HepG2 (cell line): ENCODE results near the gene MLN. TPM values are rescaled to one million over a fixed set of nuclear protein-coding genes. Genes with fewer than 3 reads are reported as not detected.

Experiments used
- GFI1 ChIP-seq: sonication (generic); formaldehyde crosslinking; IDR thresholded peaks from 2 replicates; pipeline ENCODE4 v1.5.0; 2020; ENCODE audit warnings: missing genetic modification reagents, mild to moderate bottlenecking, borderline replicate concordance
- KAT7 ChIP-seq: IDR thresholded peaks from 2 replicates; pipeline ENCODE4 v1.6.1; 2018; ENCODE audit warnings: borderline replicate concordance, missing compliant biosample characterization
- TOPORS ChIP-seq: sonication (generic); formaldehyde crosslinking; IDR thresholded peaks from 2 replicates; pipeline ENCODE4 v1.8.0; 2023; ENCODE audit warnings: mild to moderate bottlenecking, missing genetic modification reagents
- ZNF768 ChIP-seq: sonication (generic); formaldehyde crosslinking; IDR thresholded peaks from 2 replicates; pipeline ENCODE4 v1.4.0; 2020; ENCODE audit warnings: missing genetic modification reagents
- ZNF770 ChIP-seq: sonication (generic); formaldehyde crosslinking; IDR thresholded peaks from 2 replicates; pipeline ENCODE4 v1.5.0; 2020; ENCODE audit warnings: mild to moderate bottlenecking, missing genetic modification reagents
- ZSCAN31 ChIP-seq: sonication (generic); formaldehyde crosslinking; IDR thresholded peaks from 2 replicates; pipeline ENCODE4 v1.5.0; 2020; ENCODE audit warnings: low read depth, mild to moderate bottlenecking, missing genetic modification reagents
- polyA plus RNA-seq, 8 experiments: library from polyadenylated mRNA; depleted of rRNA in 3 of 8; stranded (reverse) in 7 of 8; unstranded in 1 of 8; fragments of >200 nt; fragmentation: Illumina TruSeq in 4 of 8; extraction: Trizol in 4 of 8; gene quantifications; 2 replicates each; pipeline versions ENCODE4 v1.2.1 to v1.2.3, GENCODE V29; 2011 to 2016; ENCODE audit warnings: low read depth in 4 of 8, missing spikeins in 1 of 8, mixed read lengths in 1 of 8; ENCODE audit not compliant: insufficient read depth in 1 of 8
- total RNA-seq, 5 experiments: library from RNA; depleted of rRNA; stranded (reverse); fragments of >200 nt; fragmentation: Illumina TruSeq; extraction: Trizol; gene quantifications; 2 replicates each; pipeline ENCODE4 v1.2.3, GENCODE V29; 2016; ENCODE audit warnings: low read depth in 1 of 5
- TF ChIP-seq, protein P1 (sequence below): IDR thresholded peaks from 2 replicates; pipeline ENCODE4 v1.4.0; 2020; ENCODE audit warnings: mild to moderate bottlenecking, missing genetic modification reagents

MLN gene
- total and polyA plus RNA-seq, 2 of the 13 experiments (the other 11 are each of a cell fraction or from before 2014, with no cell fraction given): not detected

DNA sequence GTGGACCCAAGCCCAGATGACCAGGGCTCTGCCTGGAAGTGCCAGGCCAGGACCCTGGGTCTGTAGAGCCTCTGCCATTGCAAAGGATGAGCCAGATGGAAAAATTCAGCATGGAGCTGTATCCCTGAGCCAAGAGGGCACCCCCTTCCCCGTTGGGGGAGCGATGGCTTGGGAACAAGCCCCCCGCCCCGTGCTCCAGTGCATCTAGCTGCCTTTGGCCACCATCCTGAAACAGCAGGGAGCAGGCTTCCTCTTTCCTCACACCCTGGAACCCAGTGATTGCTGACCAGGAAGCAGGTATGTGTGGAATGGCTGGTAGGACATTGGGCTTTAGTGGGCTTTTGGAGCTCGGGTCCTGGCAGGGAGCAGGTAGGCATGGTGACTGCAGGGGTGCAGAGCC lies 2.2 kb downstream of the MLN start (continued):
- TF ChIP-seq ZNF770 (CRISPR knock-in tag): no peak
- no peak for TF ChIP-seq ZNF768 (CRISPR knock-in tag)
- no peak for TF ChIP-seq TOPORS (CRISPR knock-in tag)
- no peak for TF ChIP-seq GFI1 (CRISPR knock-in tag)
- TF ChIP-seq ZSCAN31: no peak
- TF ChIP-seq, protein P1, sequence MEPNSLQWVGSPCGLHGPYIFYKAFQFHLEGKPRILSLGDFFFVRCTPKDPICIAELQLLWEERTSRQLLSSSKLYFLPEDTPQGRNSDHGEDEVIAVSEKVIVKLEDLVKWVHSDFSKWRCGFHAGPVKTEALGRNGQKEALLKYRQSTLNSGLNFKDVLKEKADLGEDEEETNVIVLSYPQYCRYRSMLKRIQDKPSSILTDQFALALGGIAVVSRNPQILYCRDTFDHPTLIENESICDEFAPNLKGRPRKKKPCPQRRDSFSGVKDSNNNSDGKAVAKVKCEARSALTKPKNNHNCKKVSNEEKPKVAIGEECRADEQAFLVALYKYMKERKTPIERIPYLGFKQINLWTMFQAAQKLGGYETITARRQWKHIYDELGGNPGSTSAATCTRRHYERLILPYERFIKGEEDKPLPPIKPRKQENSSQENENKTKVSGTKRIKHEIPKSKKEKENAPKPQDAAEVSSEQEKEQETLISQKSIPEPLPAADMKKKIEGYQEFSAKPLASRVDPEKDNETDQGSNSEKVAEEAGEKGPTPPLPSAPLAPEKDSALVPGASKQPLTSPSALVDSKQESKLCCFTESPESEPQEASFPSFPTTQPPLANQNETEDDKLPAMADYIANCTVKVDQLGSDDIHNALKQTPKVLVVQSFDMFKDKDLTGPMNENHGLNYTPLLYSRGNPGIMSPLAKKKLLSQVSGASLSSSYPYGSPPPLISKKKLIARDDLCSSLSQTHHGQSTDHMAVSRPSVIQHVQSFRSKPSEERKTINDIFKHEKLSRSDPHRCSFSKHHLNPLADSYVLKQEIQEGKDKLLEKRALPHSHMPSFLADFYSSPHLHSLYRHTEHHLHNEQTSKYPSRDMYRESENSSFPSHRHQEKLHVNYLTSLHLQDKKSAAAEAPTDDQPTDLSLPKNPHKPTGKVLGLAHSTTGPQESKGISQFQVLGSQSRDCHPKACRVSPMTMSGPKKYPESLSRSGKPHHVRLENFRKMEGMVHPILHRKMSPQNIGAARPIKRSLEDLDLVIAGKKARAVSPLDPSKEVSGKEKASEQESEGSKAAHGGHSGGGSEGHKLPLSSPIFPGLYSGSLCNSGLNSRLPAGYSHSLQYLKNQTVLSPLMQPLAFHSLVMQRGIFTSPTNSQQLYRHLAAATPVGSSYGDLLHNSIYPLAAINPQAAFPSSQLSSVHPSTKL (CRISPR knock-in tag): no peak
- TF ChIP-seq KAT7 (CRISPR knock-in tag): no peak
- TF ChIP-seq, all 625 proteins: peak for 0
